Neuronal stem cell (in vitro differentiated cells): ENCODE measurements around the gene STXBP5.

ENCODE experiments used
- DNase-seq: peaks from one replicate; pipeline ENCODE4 v3.0.0-alpha.2; 2013; ENCODE audit warnings: low spot score
- H2AFZ ChIP-seq: one replicate; pipeline ENCODE4 v1.6.1; 2013; ENCODE audit warnings: mild to moderate bottlenecking, low read length, inconsistent platforms
- H2AK5ac ChIP-seq: 2 replicates; pipeline ENCODE4 v1.6.1; 2013; ENCODE audit warnings: low read depth, mild to moderate bottlenecking, inconsistent platforms, low read length, moderate library complexity, mixed read lengths
- H2BK120ac ChIP-seq: 2 replicates; pipeline ENCODE4 v1.6.1; 2013; ENCODE audit warnings: low read depth, mild to moderate bottlenecking, inconsistent platforms, low read length, moderate library complexity, mixed read lengths
- H2BK12ac ChIP-seq: one replicate; pipeline ENCODE4 v1.6.1; 2013; ENCODE audit warnings: low read length, inconsistent platforms
- H2BK15ac ChIP-seq: 2 replicates; pipeline ENCODE4 v1.6.1; 2013; ENCODE audit warnings: mild to moderate bottlenecking, low read length, inconsistent platforms, mixed read lengths
- H2BK5ac ChIP-seq: one replicate; pipeline ENCODE4 v1.6.1; 2013; ENCODE audit warnings: inconsistent platforms, mild to moderate bottlenecking, low read length, moderate library complexity
- H3K14ac ChIP-seq: one replicate; pipeline ENCODE4 v1.6.1; 2013; ENCODE audit warnings: low read length, inconsistent platforms
- H3K18ac ChIP-seq: 2 replicates; pipeline ENCODE4 v1.6.1; 2013; ENCODE audit warnings: low read length, inconsistent platforms
- H3K23ac ChIP-seq: 2 replicates; pipeline ENCODE4 v1.6.1; 2013; ENCODE audit warnings: low read depth, mild to moderate bottlenecking, mixed read lengths, low read length, inconsistent platforms; ENCODE audit not compliant: poor library complexity
- H3K27ac ChIP-seq: replicated peaks from 3 replicates; pipeline ENCODE4 v1.5.1; 2013; ENCODE audit warnings: low read length, inconsistent platforms
- H3K27me3 ChIP-seq, 3 experiments: 2 replicates each; pipeline ENCODE4 v1.6.1; 2013; ENCODE audit warnings: low read length in 3 of 3, mild to moderate bottlenecking in 2 of 3, inconsistent platforms in 1 of 3, low read depth in 1 of 3, mixed read lengths in 1 of 3, moderate library complexity in 1 of 3; ENCODE audit not compliant: control insufficient read depth in 3 of 3, insufficient read depth in 3 of 3
- H3K36me3 ChIP-seq, 2 donors: replicated peaks in 1 of 2; 2 replicates each; pipeline ENCODE4 v1.6.1; 2013; ENCODE audit warnings: low read length in 2 of 2; ENCODE audit not compliant: control insufficient read depth in 2 of 2, insufficient read depth in 2 of 2
- H3K4ac ChIP-seq: 2 replicates; pipeline ENCODE4 v1.6.1; 2013; ENCODE audit warnings: inconsistent platforms, mild to moderate bottlenecking, low read length, moderate library complexity
- H3K4me1 ChIP-seq, 2 donors: 1 replicate in 1 of 2; 2 replicates in 1 of 2; pipeline ENCODE4 v1.6.1; 2013; ENCODE audit warnings: low read length in 2 of 2, low read depth in 1 of 2; ENCODE audit not compliant: control insufficient read depth in 2 of 2, insufficient read depth in 1 of 2
- H3K4me2 ChIP-seq: one replicate; pipeline ENCODE4 v1.6.1; 2013; ENCODE audit warnings: mild to moderate bottlenecking, low read length, inconsistent platforms; ENCODE audit not compliant: insufficient read depth, poor library complexity, severe bottlenecking
- H3K4me3 ChIP-seq, 2 donors: 2 replicates each; pipeline ENCODE4 v1.5.1; 2013; ENCODE audit warnings: low read length in 2 of 2, mild to moderate bottlenecking in 2 of 2, inconsistent platforms in 1 of 2, moderate library complexity in 1 of 2
- H3K79me1 ChIP-seq: one replicate; pipeline ENCODE4 v1.6.1; 2013; ENCODE audit warnings: low read depth, mild to moderate bottlenecking, inconsistent platforms, low read length, moderate library complexity
- H3K9ac ChIP-seq: one replicate; pipeline ENCODE4 v1.6.1; 2013; ENCODE audit warnings: mild to moderate bottlenecking, low read depth, low read length, inconsistent platforms; ENCODE audit not compliant: poor library complexity
- H3K9me3 ChIP-seq, 2 donors: replicated peaks in 1 of 2; 2 replicates each; pipeline versions ENCODE3 to v1.6.1; 2013; ENCODE audit warnings: low read length in 2 of 2, mild to moderate bottlenecking in 2 of 2, inconsistent platforms in 1 of 2, low read depth in 1 of 2, mixed read lengths in 1 of 2, moderate library complexity in 1 of 2; ENCODE audit not compliant: control insufficient read depth in 2 of 2, insufficient read depth in 1 of 2
- H4K8ac ChIP-seq: one replicate; pipeline ENCODE4 v1.6.1; 2013; ENCODE audit warnings: low read depth, mild to moderate bottlenecking, inconsistent platforms, low read length, moderate library complexity
- H4K91ac ChIP-seq: one replicate; pipeline ENCODE4 v1.6.1; 2013; ENCODE audit warnings: low read length, low read depth, mild to moderate bottlenecking, inconsistent platforms; ENCODE audit not compliant: poor library complexity
- WGBS, 2 donors: extraction: QIAGEN DNeasy Blood & Tissue Kit; methylation state at CpG; one replicate each; pipeline ENCODE4 v1.1.7; 2013; ENCODE audit warnings: missing lambda C conversion rate in 2 of 2, mixed read lengths in 1 of 2; ENCODE audit not compliant: insufficient read length in 2 of 2, insufficient replicate concordance in 1 of 2; ENCODE audit errors: extremely low coverage in 2 of 2; 5-methylcytosine and 5-hydroxymethylcytosine counted together

STXBP5 gene

DNA sequence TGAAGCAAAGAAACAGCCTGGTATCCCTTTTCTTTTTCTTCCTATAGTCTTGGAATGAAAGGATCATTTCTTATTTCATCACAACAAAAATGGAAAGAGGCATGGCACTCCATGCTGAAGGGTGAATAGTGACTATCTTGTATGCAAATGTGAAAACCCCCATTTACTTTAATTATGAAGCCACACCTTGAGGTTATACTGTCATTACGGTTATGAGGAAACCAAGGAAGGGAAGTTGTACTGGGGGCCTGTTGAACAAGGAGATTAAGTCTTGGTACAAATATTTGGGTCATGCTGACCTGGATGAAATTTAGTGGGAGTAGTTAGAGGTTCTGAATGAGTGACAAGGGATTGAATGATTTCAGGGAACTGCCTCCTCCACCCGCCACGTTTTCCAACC lies 8.7 kb upstream of the STXBP5 start:
- no peaks in the 10 kb centered on the region for H3K79me1 ChIP-seq

DNA sequence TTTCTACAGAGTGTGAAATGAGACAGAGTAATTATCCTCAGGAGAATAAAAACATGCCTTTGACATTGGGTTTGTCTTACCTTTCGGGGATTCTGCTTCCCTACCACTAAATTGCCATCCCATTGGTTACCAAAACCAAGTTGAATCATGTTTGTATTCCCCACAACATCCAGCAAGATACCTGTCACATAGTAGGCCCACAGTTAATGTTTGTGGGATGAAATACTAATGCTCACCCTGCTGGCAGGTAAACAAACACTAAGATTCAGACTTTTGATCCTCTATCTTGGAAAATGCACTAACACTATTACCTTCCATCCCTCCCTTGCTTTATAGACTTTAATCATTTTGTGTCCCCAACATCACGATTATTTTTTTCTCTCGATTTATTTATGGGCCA lies 8.2 kb upstream of the STXBP5 start:
- H3K27ac ChIP-seq: no peak overlapping the region
- WGBS, 2 donors: 100% methylated on average over 2 of the region's 3 CpGs; no CpG with 5 or more reads in 1 of the 2 donors
- no peak overlapping the region for H3K9ac ChIP-seq
- H3K4me2 ChIP-seq: no peak overlapping the region
- no peak overlapping the region for H2AK5ac ChIP-seq
- no peak overlapping the region for H3K4me3 ChIP-seq
- no peak overlapping the region for H4K91ac ChIP-seq
- H3K36me3 ChIP-seq: no peaks in the 10 kb centered on the region
- H3K4ac ChIP-seq: no peak overlapping the region
- no peaks in the 10 kb centered on the region for H3K4me1 ChIP-seq
- H2BK15ac ChIP-seq: no peak overlapping the region
- H2AFZ ChIP-seq: no peak overlapping the region
- no peak overlapping the region for H2BK120ac ChIP-seq
- no peak overlapping the region for H3K14ac ChIP-seq
- H3K27me3 ChIP-seq: peaks cover 0 to 4% (median 0%) of the 10 kb centered on the region in 3 experiments
- H2BK5ac ChIP-seq: no peak overlapping the region
- no peak overlapping the region for H4K8ac ChIP-seq
- H2BK12ac ChIP-seq: no peak overlapping the region
- no peaks in the 10 kb centered on the region for H3K79me1 ChIP-seq
- no peaks in the 10 kb centered on the region for H3K9me3 ChIP-seq
- no peak overlapping the region for H3K18ac ChIP-seq
- DNase-seq: no peak
- H3K23ac ChIP-seq: no peak overlapping the region

More for the DNA sequence above, 8.7 kb upstream of the STXBP5 start:
- Histone ChIP-seq H3K4me1 (no peaks in the 10 kb centered on the region), H3K4me2 (no peak overlapping the region), H3K14ac (no peak overlapping the region), H2AFZ (no peak overlapping the region), H4K8ac (no peak overlapping the region), H3K18ac (no peak overlapping the region), H2BK15ac (no peak overlapping the region), H3K4me3 (no peak overlapping the region), H3K9ac (no peak overlapping the region), H3K9me3 (no peaks in the 10 kb centered on the region), H3K36me3 (no peaks in the 10 kb centered on the region), H2BK120ac (no peak overlapping the region), H3K27ac (no peak overlapping the region), H3K27me3 (peaks cover 0 to 4% (median 0%) of the 10 kb centered on the region in 3 experiments), H4K91ac (no peak overlapping the region), H3K4ac (no peak overlapping the region), H3K23ac (no peak overlapping the region), H2AK5ac (no peak overlapping the region), H2BK5ac (no peak overlapping the region), H2BK12ac (no peak overlapping the region)
- no peak for DNase-seq
- WGBS, 2 donors: no CpG with 5 or more reads among the region's 3 CpGs

DNA sequence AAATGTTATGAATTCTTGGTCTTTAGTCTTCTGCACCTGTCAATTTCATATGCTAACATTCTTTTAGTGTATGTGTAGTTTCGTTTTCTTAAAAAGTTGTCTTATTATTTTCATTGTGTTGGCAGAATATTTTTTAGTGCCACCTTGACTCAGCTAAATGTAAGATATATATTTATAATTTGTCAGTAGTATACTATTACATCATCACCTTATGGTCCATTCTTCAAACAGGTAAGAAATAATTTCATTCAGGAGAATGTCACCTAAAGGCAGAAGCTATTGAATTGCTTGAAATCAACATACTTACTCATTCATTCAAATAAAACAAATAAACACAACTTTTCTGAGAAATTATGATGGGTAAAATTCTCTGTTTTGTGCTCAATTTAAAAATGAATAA lies 3.5 kb upstream of the STXBP5 start:
- H3K27ac ChIP-seq: no peak overlapping the region
- peaks cover 2% of the 10 kb centered on the region for H3K79me1 ChIP-seq
- H3K23ac ChIP-seq: no peak overlapping the region
- no peak overlapping the region for H2BK15ac ChIP-seq
- no peaks in the 10 kb centered on the region for H3K9me3 ChIP-seq
- H2BK120ac ChIP-seq: no peak overlapping the region
- no peak overlapping the region for H3K4me2 ChIP-seq
- DNase-seq: no peak
- no peak overlapping the region for H2BK12ac ChIP-seq
- H2AFZ ChIP-seq: no peak overlapping the region
- no peaks in the 10 kb centered on the region for H3K36me3 ChIP-seq
- H2BK5ac ChIP-seq: no peak overlapping the region
- no CpG with 5 or more reads among the region's 1 CpG for WGBS, 2 donors
- H3K18ac ChIP-seq: no peak overlapping the region
- H2AK5ac ChIP-seq: no peak overlapping the region
- H3K14ac ChIP-seq: no peak overlapping the region
- peaks cover 0 to 4% (median 0%) of the 10 kb centered on the region in 3 experiments for H3K27me3 ChIP-seq
- no peak overlapping the region for H3K4ac ChIP-seq
- H3K9ac ChIP-seq: no peak overlapping the region
- H3K4me1 ChIP-seq: peaks cover 0 to 1% of the 10 kb centered on the region in 2 donors
- no peak overlapping the region for H4K8ac ChIP-seq
- H4K91ac ChIP-seq: no peak overlapping the region
- H3K4me3 ChIP-seq: no peak overlapping the region

DNA sequence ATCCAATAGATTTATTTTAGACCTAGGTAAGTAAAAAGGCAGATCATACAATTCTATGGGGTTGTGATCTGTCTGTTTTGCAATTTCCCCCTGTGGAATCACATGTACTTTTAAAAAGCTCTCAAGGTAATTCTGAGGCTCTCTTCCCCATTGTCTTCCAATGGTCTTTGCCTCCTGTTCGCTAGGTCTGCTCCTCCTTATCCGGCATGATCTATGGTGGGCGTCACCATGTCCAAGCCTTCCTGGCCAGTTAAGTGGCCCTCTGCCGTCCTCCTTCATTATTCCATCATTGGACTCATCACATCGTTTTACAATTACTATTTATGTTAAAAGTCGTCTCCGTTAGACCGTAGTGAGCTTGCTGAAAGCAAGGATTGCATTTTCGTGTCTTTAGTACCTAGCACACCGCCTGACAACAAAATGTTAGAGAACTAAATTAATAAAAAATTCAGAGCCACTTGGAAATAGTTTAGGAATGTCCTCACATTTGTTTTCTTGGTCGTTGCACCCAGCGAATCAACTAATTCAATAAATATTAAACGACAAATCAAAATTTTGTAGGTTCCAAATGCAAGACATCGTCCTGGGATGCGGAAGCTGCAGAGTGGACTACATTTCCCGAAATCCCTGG lies 2.2 kb upstream of the STXBP5 start:
- Histone ChIP-seq H3K79me1 (peaks cover 2% of the 10 kb centered on the region), H3K4me2 (no peak overlapping the region), H3K9me3 (no peaks in the 10 kb centered on the region), H4K8ac (no peak overlapping the region), H3K18ac (no peak overlapping the region), H2BK12ac (no peak overlapping the region), H3K4me3 (peak overlapping the region; percentile 19 to 78), H3K9ac (no peak overlapping the region), H2BK120ac (no peak overlapping the region), H3K4me1 (peaks cover 0 to 4% of the 10 kb centered on the region in 2 donors), H3K23ac (no peak overlapping the region), H3K4ac (no peak overlapping the region), H3K14ac (no peak overlapping the region), H3K36me3 (no peaks in the 10 kb centered on the region), H3K27me3 (peaks cover 0 to 4% (median 0%) of the 10 kb centered on the region in 3 experiments), H2BK15ac (no peak overlapping the region), H2AK5ac (no peak overlapping the region), H2BK5ac (no peak overlapping the region), H4K91ac (no peak overlapping the region), H2AFZ (peak overlapping the region; percentile 94), H3K27ac (no peak overlapping the region)
- DNase-seq: no peak
- no CpG with 5 or more reads among the region's 16 CpGs for WGBS, 2 donors
